ENCODE data around the gene ACAP2.
"Not testable (repeated sequence)": the region's sequence is repeated elsewhere in the genome, so short reads cannot be mapped to it uniquely, and the experiment has no call there.

The ACAP2 gene

DNA sequence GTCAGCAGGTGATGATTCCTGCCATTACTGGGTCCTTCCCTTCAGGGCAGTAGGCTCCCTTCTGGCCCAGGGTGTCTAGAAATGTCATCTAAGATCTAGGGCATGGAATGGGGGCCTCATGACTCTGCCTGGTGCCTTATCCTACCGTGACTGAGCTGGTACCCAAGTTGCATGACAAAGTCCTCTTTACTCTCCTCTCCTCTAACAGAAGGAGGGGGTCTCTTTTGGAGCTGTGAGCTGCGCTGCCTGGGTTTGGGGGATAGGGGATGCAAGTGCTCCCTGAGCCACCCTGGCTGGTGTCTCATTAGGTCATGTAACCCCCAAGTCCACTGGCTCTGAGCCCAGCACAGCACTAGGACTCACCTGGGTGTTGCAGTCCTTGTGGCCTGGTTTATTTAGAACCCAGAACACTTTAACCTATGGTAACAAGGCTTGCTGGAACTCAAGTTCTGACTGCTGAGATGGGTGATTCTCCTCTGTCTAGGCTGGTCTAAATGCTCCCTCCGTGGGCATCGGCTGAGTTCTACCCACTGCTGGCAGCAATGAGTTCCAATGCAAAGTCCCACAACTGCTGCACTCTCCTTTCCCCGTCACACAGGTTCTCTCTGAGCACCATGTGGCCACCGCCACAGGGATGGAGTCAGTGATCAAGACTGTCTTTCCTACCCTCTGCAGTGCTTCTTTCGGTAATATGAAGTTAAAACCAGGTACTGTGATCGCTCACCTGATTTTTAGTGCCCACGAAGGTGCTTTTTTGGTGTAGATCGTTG is 205.8 kb downstream of the ACAP2 start:
- DNase-seq (ENCODE audit: low spot score) (no peak), ATAC-seq (ENCODE audit: low read depth) (no peak)
- Histone ChIP-seq H3K27me3 (ENCODE audit: insufficient read depth, poor library complexity, severe bottlenecking) (no peaks in the 10 kb centered on the region), H3K4me3 (ENCODE audit: severe bottlenecking) (no peak overlapping the region), H3K27ac (ENCODE audit: poor library complexity, severe bottlenecking) (no peak overlapping the region), H3K36me3 (ENCODE audit: low read depth) (no peaks in the 10 kb centered on the region), H3K9me3 (ENCODE audit: severe bottlenecking) (no peaks in the 10 kb centered on the region), H3K4me1 (ENCODE audit: insufficient read depth, poor library complexity, severe bottlenecking) (peaks cover 7% of the 10 kb centered on the region)
- TF ChIP-seq, protein P1, sequence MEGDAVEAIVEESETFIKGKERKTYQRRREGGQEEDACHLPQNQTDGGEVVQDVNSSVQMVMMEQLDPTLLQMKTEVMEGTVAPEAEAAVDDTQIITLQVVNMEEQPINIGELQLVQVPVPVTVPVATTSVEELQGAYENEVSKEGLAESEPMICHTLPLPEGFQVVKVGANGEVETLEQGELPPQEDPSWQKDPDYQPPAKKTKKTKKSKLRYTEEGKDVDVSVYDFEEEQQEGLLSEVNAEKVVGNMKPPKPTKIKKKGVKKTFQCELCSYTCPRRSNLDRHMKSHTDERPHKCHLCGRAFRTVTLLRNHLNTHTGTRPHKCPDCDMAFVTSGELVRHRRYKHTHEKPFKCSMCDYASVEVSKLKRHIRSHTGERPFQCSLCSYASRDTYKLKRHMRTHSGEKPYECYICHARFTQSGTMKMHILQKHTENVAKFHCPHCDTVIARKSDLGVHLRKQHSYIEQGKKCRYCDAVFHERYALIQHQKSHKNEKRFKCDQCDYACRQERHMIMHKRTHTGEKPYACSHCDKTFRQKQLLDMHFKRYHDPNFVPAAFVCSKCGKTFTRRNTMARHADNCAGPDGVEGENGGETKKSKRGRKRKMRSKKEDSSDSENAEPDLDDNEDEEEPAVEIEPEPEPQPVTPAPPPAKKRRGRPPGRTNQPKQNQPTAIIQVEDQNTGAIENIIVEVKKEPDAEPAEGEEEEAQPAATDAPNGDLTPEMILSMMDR (IDR thresholded peaks at IDR 0.05; ENCODE audit: poor library complexity, severe bottlenecking), result no peak

DNA sequence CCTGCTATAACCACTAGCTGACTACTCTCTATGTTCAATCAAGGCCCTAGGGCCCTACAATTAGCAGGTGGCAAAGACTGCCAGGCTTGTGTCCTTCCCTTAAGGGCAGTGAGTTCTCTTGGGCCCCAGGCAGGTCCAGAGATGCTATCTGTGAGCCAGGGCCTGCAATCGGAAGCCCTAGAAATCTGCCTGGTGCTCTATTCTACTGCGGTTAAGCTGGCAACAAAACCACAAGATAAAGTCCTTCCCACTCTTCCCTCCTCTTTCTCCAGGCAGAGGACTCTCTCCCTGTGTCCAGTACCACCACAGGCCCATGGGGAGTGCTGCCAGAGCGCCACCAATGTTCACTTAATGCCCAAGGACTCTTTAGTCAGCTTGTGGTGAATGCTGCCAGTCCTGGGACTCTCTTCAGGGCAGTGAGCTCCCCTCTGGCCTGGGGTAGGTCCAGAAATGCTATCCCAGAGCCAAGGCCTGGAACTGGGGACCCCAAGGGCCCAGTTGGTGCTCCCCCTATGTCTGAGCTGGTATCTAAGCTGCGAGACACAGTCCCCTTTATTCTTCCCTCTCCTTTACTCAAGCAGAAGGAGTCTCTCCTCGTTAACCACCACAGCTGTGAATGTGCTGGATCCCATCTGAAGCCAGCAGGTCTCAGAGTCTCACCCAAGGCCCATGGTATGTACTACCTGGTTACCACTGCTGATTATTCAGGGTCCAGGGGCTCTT is 206.6 kb downstream of the ACAP2 start:
- H3K4me1 ChIP-seq (ENCODE audit: insufficient read depth, poor library complexity, severe bottlenecking), result peaks cover 7% of the 10 kb centered on the region
- no peaks in the 10 kb centered on the region for H3K27me3 ChIP-seq (ENCODE audit: insufficient read depth, poor library complexity, severe bottlenecking)
- TF ChIP-seq, protein P1 (IDR thresholded peaks at IDR 0.05; ENCODE audit: poor library complexity, severe bottlenecking), result no peak
- no peak overlapping the region for H3K27ac ChIP-seq (ENCODE audit: poor library complexity, severe bottlenecking)
- H3K4me3 ChIP-seq (ENCODE audit: severe bottlenecking), result no peak overlapping the region
- H3K36me3 ChIP-seq (ENCODE audit: low read depth), result no peaks in the 10 kb centered on the region
- DNase-seq (ENCODE audit: low spot score) (no peak), ATAC-seq (ENCODE audit: low read depth) (no peak)
- no peaks in the 10 kb centered on the region for H3K9me3 ChIP-seq (ENCODE audit: severe bottlenecking)

DNA sequence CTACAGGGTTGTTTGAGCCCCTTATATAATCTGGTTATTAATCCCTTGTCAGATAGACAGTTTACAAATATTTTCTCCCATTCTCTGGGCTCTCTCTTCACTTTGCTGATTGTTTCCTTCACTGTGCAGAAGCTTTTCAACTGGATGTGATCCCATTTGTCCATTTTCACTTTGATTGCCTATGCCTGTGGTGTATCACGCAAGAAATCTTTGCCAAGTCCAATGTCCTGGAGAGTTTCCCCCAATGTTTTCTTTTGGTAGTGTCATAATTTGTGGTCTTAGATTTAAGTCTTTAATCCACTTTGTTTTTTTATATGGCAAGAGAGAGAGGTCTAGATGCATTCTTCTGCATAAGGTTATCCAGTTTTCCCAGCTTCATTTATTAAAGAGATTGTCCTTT is 212.6 kb downstream of the ACAP2 start:
- Histone ChIP-seq H3K27ac (ENCODE audit: poor library complexity, severe bottlenecking) (no peak overlapping the region), H3K4me3 (ENCODE audit: severe bottlenecking) (no peak overlapping the region), H3K4me1 (ENCODE audit: insufficient read depth, poor library complexity, severe bottlenecking) (no peaks in the 10 kb centered on the region), H3K36me3 (ENCODE audit: low read depth) (no peaks in the 10 kb centered on the region), H3K9me3 (ENCODE audit: severe bottlenecking) (no peaks in the 10 kb centered on the region), H3K27me3 (ENCODE audit: insufficient read depth, poor library complexity, severe bottlenecking) (no peaks in the 10 kb centered on the region)
- DNase-seq (ENCODE audit: low spot score) (no peak), ATAC-seq (ENCODE audit: low read depth) (no peak)
- TF ChIP-seq, protein P1 (IDR thresholded peaks at IDR 0.05; ENCODE audit: poor library complexity, severe bottlenecking), result no peak

DNA sequence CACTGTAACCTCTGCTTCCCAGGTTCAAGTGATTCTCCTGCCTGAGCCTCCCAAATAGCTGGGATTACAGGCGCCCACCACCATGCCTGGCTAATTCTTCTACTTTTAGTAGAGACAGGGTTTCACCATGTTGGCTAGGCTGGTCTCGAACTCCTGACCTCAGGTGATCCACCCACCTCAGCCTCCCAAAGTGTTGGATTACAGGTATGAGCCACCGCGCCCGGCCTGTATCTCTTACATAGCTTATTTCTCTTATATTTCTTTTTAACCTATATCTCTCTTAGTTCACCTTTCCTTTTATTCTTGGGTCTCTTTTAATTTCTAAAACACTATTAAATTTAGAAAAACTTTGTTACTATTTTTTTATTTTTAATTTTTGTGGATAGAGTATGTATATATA is 213.9 kb downstream of the ACAP2 start:
- H3K27me3 ChIP-seq (ENCODE audit: insufficient read depth, poor library complexity, severe bottlenecking), result not testable (repeated sequence)

DNA sequence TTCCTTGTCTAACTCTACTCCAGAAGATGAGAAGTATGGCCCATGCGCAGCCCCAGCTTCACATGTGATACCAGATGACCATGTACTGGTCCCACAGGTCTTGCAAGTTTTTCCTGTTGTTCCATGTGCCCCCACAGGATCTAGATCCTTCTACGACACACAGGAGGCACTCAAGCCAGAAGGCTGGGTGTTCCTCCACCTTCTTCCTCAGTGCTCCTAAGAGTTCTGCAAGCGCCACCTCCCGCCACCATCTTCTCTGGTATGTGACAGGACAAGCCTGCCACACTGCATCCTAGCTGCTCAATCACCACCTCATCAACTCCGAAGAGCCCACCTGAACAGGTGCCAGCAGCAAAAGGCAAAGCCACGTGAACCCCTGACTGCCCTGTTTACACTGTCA is 214.9 kb downstream of the ACAP2 start:
- no peak for DNase-seq (ENCODE audit: low spot score)
- ATAC-seq (ENCODE audit: low read depth), result no peak
- TF ChIP-seq, protein P1 (IDR thresholded peaks at IDR 0.05; ENCODE audit: poor library complexity, severe bottlenecking), result no peak

More for the DNA sequence above, 213.9 kb downstream of the ACAP2 start:
- DNase-seq (ENCODE audit: low spot score); H3K9me3 ChIP-seq (ENCODE audit: severe bottlenecking); H3K27ac ChIP-seq (ENCODE audit: poor library complexity, severe bottlenecking); H3K4me1 ChIP-seq (ENCODE audit: insufficient read depth, poor library complexity, severe bottlenecking); H3K4me3 ChIP-seq (ENCODE audit: severe bottlenecking); H3K36me3 ChIP-seq (ENCODE audit: low read depth); ATAC-seq (ENCODE audit: low read depth): not testable (repeated sequence)

More for the DNA sequence above, 214.9 kb downstream of the ACAP2 start:
- no peaks in the 10 kb centered on the region for H3K36me3 ChIP-seq (ENCODE audit: low read depth)
- H3K4me1 ChIP-seq (ENCODE audit: insufficient read depth, poor library complexity, severe bottlenecking), result peaks cover 9% of the 10 kb centered on the region
- H3K9me3 ChIP-seq (ENCODE audit: severe bottlenecking), result no peaks in the 10 kb centered on the region
- no peak overlapping the region for H3K4me3 ChIP-seq (ENCODE audit: severe bottlenecking)
- H3K27me3 ChIP-seq (ENCODE audit: insufficient read depth, poor library complexity, severe bottlenecking), result no peaks in the 10 kb centered on the region
- no peak overlapping the region for H3K27ac ChIP-seq (ENCODE audit: poor library complexity, severe bottlenecking)

Data from RWPE2 (cell line).